Testis (tissue), 2 donors: Measurements from ENCODE around the gene NXPE4.
"Not testable (repeated sequence)": the region's sequence is repeated elsewhere in the genome, so short reads cannot be mapped to it uniquely, and the experiment has no call there.

Experiments
- CTCF ChIP-seq, 3 experiments: fragments of 450-650 bp in 2 of 3; fragments of 200-600 bp in 1 of 3; sonication (generic) in 1 of 3; IDR thresholded peaks; one replicate each; pipeline ENCODE4 v1.5.1; 2016 to 2019; ENCODE audit warnings: antibody characterized with exemption in 3 of 3, mild to moderate bottlenecking in 2 of 3, moderate library complexity in 1 of 3
- POLR2A ChIP-seq: fragments of 450-650 bp; IDR thresholded peaks from one replicate; pipeline ENCODE4 v1.6.1; 2017; ENCODE audit warnings: antibody characterized with exemption, mild to moderate bottlenecking, moderate library complexity

- TF ChIP-seq CTCF (IDR thresholded peaks at IDR 0.05); POLR2A: not testable (repeated sequence)
These were observed 7.6 kb upstream of the NXPE4 start for GRCh38 chr11:114603151-114603550.
